GM04503 (cell line): ENCODE measurements around the gene OGG1.
A peak's percentile ranks its signal among the peaks of the same experiment; 100 is the strongest.
"Not testable (repeated sequence)": the region's sequence is repeated elsewhere in the genome, so short reads cannot be mapped to it uniquely, and the experiment has no call there.

ENCODE experiments used
- DNase-seq: peaks from one replicate; pipeline ENCODE4 v3.0.0-alpha.2; 2012; ENCODE audit warnings: low read depth

The OGG1 gene

DNA sequence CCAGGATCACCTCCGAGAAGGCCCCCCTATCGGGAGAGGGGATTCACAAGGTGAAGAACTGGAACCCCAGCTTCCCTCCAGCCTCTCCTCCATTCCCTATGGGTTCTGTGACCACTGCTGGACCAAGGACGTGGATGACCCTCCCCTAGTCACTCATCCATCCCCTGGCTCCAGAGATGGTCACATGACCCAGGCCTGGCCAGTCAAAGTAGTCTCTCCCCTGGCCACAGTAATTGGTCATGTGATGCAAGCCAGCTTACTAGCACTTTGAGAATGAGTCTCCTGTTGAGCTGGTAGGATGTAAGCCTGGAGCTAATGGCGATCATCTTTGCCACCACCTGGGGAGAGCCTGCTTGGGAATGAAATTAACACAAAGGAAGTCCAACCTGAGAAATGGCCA, 16.1 kb downstream of the OGG1 start:
- DNase-seq = no peak

DNA sequence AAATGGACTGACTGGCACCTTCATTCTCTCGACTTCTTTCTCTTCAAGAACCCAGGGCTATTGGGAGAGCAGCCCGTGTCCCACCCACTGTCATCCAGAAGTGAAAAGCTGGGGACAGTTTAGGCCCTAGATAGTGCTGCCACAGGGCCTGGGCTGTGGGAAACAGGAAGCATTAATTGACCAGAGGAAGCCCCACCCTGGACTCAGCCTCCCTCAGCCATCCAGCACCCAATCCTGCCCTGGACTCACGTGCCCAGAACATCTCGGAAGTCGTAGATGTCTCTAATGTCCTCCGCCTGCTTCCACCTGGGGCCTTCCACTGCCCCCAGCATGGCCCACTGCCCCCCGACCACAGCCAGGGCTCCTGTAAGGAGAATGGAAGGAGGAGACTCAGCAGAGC, 17.7 kb downstream of the OGG1 start:
- no peak for DNase-seq

DNA sequence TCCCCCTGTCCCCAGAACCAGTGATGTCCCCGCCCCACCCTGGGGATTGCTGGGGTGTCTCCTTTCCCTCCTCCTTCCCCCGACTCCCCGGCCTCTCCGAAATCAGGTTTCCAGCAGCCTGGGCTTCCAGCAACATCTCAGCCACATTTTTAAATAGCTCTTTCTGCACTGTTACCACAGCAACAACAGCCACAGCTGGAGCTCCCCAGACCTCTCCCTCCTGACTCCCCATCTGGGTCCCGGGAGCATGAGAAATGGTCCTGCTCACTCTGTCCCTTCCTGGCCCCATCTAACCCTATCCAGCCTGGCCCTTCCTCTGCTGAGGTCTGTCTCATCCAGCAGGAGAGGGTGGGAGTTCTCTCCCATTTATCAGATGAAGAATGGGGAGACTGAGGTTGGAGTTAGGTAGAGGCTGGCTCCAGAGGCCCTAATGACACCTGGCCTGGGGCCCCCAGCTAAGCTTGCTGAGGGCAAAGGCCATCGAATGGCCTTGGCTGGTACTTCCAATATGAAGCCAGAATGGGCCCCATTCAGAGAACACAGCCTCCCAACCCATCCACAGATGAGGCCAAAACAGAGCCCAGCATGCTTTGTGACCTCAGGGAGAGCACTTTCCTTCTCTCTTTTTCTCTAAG, 18.5 kb downstream of the OGG1 start:
- DNase-seq = no peak

DNA sequence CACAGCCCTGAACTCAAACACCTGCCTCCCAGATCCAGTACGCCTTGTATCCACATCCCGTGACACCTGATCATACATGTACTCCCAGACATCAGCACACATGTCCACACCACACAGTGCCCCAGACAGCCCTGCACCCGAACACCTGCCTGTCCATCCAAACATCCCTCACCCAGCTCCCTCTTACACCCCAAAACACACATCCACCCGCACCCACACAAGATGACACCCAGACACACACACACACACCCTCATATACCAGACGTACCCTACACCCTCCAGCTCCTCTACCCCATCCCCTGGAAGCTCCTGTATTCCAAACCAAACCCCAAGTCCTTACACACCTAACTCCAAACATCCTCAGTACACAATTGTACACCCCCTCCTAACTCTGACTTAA, 19.3 kb downstream of the OGG1 start:
- no peak for DNase-seq

DNA sequence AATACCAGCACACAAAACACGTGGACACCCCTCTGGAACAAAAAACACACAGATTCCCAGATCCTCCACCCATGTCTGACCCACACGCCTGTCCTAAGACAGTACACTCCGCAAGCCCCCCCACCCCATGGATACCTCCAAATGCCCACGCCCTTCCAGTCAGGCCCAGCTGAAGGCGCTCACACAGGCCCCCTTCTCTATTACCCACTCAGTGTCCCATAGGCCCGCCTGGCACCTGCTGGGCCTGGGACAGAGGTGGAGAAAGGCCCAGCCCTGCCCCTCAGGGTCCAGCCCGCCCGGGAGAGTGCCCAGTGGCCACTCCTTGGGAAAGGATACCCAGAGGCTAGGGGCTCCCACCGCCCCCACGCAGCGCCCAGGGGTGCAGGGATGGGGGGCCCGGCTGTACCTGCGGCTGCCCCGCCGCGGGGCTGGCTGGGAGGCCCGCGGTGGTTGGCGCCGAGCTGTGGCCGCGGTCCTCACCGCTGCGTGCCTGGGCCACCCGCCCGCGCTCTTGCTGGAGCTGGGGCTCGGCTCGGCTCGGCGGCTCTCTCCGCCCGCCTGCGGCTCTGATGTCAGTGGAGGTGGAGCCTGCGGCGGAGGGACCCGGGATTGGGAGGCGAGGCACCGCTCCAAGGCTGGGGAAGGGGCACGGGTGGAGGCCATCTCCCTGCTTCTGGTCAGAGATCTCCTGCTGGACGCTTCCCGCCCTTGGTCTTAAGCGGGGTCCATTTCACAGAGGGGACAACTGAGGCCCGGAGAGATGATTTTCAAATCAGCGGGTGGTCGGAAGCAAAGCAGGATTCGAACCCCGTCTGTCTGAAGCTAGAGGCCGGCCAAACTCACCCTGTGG, 19.9 kb downstream of the OGG1 start, which contains the start of gene CAMK1:
CAMK1 (minus strand) TSS at position 522 of the 850 bp plus-strand sequence. CDS start 2,198 bp downstream, outside the sequence.
- no peak for DNase-seq

DNA sequence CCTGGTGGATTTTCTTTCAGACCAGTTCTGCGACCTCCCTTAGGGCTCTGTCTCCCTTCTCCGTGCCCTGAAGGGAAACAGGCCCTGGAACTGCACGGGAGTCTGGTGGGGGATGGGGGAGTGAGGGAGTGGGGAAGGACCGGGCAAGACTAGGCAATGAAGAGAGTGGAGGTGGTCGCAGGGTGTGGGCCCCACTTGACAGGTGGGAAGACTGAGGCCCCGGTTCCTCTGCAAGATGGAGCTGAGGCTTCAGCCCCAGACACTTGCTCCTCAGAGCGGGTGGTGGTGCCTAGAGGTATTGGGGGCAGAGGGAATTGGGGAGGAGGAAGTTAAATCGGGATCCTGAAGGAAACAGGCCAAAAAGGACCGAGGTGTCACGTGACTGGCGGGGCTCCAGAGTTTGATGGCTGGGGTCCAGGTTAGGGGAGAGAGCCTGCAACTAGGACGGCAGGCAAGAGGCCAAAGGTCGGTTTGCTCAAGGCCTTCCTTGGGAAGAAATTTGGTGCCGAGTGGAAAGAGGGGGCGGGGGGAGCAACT, 20.6 kb downstream of the OGG1 start:
- DNase-seq = no peak

DNA sequence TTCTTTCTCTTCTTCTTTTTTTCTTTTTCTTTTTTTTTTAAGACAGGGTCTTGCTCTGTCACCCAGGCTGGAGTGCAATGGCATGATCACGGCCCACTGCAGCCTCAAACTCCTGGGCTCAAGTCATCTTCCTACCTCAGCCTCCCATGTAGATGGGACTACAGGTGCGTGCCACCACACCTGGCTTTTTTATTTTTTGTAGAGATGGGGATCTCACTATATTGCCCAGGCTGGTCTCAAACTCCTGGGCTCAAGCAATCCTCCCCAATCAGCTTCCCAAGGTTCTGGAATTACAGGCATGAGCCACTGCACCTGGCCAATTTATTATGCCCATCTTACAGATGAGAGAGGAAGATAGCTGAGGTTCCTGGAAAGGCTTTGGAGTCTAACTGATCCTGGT, 21.3 kb downstream of the OGG1 start:
- not testable (repeated sequence) for DNase-seq

DNA sequence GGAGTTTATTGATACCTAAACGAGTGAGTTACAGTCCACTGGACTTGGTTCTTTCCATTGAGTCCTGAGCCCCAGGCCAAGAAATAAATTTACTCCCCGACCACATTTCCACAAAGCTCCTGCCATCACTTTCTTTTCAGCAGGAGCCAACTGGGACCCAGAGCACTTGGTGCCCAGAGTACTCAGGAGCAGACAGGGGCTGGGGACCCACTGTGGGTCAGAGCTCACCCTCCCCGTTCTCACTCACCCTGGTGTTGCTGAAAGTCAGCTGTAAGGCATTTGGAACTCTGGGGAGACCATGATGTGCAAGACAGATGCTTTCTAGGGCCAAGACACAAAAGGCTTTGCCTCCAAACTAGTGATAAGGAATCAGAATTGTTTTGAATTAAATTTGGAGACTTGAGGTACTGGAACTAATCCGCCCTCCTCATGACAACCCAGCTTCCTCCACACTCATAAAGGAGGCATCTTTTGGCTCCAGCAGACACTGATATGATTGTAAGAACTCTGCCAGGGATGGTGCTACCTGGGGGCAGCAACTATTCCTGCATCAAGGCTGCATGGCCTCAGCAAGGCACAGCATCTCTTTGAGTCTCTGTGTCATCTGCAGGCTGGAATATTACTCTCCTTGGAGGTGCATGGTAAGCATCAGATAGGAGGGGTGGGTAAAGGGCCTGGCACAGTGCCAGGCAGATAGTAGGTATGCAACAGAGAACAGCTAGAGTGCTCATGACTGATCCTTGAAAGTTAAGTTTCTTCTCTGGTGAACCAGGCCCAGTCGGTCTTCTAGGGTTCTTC, 27.3 kb downstream of the OGG1 start:
- DNase-seq = no peak

DNA sequence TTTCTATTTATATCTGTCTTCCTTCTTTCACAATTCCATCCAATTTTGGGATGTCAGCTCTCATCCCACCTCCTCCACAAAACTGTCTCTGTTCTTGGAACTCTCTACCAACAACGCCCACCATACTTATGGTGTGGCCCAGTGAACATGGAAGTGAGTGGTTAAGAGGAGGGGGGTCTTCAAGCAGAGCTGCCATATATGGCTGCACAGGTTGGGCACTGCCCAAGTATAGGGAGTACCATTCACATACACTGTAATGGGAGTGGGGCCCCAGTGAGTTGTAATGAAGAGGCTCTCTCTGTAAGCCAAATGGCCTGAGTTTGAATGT, 27.9 kb downstream of the OGG1 start:
- no peak for DNase-seq

DNA sequence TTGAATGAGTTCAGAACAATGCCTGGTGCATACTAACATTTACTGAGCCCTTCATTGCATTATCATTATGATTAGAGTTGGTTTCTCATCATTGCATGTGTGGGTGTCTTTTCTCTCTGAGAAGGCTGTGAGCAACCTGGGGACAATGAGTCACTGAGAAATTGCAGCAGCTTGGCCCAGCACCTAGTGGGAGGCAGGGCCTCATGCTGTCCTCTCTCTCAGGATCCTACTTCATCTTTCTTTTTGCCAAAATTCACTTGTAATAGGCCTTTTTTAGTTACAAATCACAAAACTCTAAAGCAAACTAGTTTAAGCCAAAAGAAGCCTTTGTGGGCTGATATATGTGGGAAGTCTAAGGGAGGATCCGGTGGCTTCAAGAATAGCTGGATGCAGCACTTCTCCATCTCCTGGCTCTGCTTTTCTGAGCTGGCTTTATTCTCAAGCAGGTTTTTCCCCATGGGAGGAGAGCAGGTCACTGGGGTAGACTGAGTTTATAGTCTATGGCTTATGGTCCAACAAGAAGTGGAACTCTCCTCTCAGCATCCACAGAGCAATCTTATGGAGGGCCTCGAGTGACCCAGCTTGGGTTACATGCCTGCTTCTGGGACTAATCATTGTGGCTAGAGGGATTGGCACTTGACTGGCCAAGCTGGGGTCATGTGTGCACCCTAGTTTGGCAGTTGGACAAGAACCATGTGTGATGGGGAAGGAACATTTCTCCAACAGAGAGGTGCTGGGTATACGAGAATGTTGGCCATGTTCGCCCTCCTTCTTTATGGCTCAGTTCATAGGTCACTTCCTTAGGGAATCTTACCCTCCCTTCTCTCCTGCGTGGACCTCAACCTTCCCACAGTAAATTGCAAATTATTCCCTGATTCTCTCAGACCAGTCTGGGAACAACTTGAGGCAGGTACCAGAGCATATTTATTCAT, 28.7 kb downstream of the OGG1 start:
- peak; percentile 35 for DNase-seq

DNA sequence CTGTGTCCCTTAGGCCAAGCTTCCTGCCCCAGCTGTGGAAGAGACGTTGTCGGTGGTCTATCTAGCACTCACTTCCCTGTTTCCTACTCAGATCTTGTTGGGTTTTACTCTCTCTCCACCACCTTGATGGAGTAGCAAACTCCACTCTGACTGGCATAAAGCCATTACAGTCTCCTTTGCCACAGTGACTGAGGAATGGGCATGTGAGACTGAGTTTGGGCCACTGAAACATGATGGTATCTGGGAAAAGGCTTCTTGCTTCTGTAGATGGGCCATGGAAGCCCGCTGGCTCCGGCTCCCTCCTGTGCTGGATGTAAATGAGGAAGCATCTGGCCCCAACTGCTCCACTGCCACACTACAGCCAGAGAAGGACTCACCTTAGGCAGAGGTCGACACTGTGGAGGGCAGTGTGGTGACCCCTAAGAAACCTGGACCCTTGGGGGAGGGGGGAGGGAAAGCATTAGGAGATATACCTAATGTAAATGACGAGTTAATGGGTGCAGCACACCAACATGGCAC, 29.4 kb downstream of the OGG1 start:
- DNase-seq = no peak

DNA sequence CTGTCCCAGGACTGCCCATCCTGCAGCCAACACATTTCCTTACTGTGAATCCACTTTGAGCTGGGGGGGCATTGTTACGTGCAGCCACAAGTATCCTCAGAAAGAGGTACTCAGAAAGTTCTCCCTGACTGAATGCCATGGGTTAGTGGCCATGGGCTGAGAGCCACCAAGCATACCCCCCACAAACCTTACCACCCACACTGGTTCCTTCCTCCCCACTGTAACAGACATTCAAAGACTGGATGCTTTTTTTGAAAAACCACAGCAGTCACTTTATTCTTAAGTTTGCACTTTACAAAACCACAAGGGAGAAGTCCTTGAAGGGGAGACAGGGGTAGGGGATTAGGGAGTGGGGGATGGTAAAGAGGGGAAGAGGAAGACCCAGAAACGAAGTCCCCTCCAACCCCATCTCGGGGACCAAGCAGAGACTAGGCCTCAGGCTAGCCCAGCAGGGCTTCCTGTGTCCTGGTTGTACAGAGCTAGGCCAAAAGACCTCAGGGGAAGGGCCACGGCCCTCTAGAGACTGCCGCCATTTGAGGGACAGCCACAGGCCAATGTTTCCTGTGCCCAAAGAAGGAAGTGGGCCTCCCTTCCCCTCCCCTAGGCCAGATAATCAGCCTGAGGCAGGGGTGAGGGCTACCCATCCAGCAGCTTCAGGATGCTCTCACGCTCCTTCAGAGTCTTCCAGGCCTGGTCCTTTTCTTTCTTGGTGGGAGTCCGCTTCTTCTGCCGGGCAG, 30.1 kb downstream of the OGG1 start:
- DNase-seq = no peak

DNA sequence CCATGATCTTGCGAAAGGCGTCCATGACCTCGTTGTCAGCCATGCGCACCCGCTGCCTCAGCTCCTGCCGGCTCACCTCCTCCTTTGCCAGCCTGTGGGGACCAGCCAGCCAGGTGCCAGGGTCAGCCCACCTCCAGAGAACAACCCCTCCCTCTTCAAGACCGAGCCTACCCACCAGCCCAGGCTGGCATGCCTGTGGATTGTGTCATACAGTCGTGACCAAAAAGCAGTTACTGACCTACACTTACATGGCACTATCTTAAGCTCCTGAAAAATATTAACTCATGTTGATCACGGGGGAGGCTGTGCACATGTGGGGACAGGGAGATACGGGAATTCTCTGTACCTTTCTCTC, 30.7 kb downstream of the OGG1 start:
- no peak for DNase-seq

DNA sequence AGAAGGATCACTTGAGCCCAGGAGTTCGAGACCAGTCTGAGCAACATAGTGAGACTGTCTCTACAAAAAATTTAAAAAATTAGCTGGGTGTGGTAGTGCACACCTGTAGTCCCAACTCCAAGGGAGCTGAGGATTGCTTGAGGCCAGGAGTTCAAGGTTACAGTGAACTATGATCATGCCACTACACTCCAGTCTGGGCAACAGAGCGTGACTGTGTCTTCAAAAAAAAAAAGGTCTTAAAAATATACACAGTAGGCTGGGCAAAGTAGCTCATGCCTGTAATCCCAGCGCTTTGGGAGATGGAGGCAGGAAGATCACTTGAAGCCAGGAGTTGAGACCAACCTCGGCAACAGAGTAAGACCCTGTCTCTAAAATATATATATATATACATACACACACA, 31.2 kb downstream of the OGG1 start:
- DNase-seq = no peak

DNA sequence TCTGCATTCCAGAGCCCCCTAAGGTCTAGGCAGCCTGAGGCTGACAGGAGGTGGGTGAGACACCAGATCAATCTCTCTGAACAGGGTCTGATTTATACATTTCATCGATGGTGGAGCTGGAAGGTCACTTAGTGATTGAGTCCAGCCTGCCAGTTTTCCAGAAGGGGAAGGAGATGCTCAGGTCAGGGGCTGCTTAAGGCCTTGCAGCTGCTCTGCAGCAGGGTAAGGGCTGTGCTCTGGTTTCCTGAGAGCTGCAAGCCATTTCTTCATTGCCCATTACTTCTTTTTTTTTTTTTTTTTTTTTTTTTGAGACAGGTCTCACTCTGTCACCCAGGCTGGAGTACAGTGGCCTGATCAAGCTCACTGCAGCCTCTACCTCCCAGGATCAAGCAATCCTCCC, 31.8 kb downstream of the OGG1 start:
- no peak for DNase-seq

DNA sequence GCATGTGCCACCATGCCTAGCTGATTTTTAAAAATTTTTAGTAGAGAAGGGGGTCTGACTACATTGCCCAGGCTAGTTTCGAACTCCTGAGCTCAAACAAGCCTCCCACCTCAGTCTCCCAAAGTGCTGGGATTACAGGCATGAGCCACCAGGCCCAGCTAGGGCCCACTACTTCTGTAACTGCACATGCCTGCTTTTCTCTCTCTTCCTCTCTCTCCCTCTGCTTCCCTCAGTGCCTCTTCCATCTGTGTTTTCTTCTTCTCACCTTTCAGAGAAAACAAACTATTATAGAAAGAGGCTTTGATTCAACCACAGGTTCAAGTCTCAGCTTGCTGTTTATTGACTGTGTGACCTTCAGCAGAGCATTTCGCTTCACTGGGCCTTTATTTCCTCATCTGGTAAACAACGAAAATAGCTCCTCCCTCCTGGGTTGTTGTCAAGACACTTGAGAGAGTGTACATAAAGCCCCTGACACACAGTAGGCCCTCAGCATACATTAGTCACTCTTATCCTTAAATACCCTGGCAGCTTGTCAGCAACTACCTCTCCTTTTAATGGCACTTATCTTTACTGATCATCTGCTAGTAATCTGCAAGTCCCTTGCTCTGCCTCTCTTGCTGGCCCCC, 32.3 kb downstream of the OGG1 start:
- DNase-seq = no peak

DNA sequence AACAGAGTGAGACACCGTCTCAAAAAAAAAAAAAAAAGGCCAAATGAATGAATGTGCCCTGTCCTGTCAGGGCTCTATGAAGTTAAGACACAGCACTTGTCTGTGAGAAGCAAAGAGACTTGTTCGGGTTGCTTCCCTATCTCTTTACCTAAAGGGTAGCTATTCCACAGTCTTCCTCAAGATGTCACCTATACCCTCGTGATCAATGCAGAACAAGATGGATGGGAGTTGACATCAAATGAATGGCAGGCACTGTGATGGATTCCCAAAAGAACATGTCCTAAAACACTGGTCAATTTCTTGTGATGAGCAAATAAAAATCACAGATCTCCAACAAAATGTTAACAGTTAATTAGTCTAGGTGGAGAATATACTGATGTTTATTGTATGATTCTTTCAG, 33.0 kb downstream of the OGG1 start:
- no peak for DNase-seq

DNA sequence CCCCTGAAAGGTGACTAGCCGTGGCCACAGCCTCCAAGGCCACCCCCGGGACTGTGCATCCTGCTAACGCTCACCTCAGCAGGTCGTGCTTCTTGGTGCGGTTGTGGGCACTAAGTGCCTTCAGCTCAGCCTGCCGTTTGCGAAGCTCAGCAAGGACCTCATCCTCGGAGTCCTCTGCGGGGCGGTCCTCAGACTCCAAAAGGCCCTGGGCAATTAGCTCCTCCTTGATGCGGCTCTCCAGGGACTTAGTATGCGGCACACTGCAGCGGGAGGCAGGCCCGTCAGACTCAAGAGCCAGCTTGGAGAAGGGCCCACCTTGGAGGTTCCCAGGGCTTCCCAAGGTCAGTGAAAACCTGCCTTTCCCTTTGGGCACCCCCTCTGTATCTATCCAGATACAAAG, 34.2 kb downstream of the OGG1 start:
- no peak for DNase-seq

DNA sequence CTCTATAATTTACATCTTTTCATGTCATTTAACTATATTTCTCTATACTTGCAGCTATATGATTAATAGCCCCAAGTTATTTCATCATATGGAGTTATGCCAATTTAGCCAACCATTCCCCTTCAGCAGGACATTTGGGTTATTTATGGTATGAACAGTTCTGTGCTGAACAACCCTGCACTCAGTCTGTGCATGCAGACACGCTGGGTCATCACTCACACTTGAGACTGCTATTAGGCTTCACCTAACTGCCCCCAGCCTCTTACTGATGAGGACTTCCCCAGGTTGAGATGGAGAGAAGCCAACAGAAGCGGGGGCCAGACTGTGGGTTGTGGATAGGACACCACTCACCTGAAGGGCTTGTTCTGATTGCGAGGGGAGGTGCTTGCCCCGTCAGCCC, 35.2 kb downstream of the OGG1 start:
- no peak for DNase-seq

DNA sequence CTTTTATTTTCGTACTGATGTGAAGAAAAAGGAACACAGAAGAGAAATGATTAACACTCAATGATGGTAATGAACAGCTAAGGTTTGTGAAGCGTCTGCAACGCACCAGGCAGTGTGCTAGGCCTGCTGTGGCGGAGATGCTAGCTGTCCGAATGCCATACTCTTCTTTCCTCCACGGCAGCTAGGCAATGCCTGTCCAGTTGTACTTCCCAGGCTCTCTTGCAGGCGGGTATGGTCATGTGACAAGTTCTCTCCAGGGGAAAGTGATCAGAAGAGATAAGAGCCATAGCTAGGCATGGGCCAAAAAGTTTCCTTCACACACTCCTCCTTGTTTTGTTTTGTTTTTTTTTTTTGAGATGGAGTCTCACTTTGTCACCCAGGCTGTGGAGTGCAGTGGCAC, 35.9 kb downstream of the OGG1 start:
- DNase-seq = no peak
